Measurements from ENCODE around the gene FOSL1.

- TF ChIP-seq CTCF (IDR thresholded peaks at IDR 0.05) (peak in 5 of 12 donors; percentile 7 to 42 (median 21)), POLR2A (IDR thresholded peaks at IDR 0.05) (peak; percentile 82 to 98)
These were observed 40.9 kb downstream of the FOSL1 start for GRCh38 chr11:65859095-65859811.

Data from heart left ventricle (tissue), 13 donors.